Fibroblast of pulmonary artery (primary cell): ENCODE measurements around the gene GRIP2.

Experiments used
- DNase-seq: peaks from one replicate; pipeline ENCODE4 v3.0.0-alpha.2; 2010; ENCODE audit warnings: low read depth
- H3K4me3 ChIP-seq: replicated peaks from 2 replicates; pipeline ENCODE4 v1.5.1; 2011; ENCODE audit warnings: low read depth, mild to moderate bottlenecking, control low read depth, low read length, moderate library complexity
- CTCF ChIP-seq: IDR thresholded peaks from 2 replicates; pipeline ENCODE4 v1.5.1; 2011; ENCODE audit warnings: mild to moderate bottlenecking, control low read depth, low read length, inconsistent platforms; ENCODE audit errors: missing control alignments

GRIP2 gene

GRCh38 chr3:14553871-14554270 is 13.7 kb upstream of the GRIP2 start:
- no peak overlapping the region for H3K4me3 ChIP-seq
- no peak for DNase-seq
- TF ChIP-seq CTCF = no peak

- no peak for DNase-seq
- H3K4me3 ChIP-seq = no peak overlapping the region
- no peak for TF ChIP-seq CTCF
Observed at GRCh38 chr3:14552717-14553116, 12.6 kb upstream of the GRIP2 start.

- TF ChIP-seq CTCF = no peak
- no peak for DNase-seq
- H3K4me3 ChIP-seq = no peak overlapping the region
Observed at GRCh38 chr3:14552041-14552648, 12.0 kb upstream of the GRIP2 start.

- peak; percentile 18 for DNase-seq
- no peak overlapping the region for H3K4me3 ChIP-seq
- TF ChIP-seq CTCF = no peak
Observed at GRCh38 chr3:14550651-14551611, 10.8 kb upstream of the GRIP2 start.

- no peak for TF ChIP-seq CTCF
- no peak overlapping the region for H3K4me3 ChIP-seq
- DNase-seq = no peak
Observed at GRCh38 chr3:14550181-14550580, 10.0 kb upstream of the GRIP2 start.

GRCh38 chr3:14549256-14549919 is 9.2 kb upstream of the GRIP2 start:
- H3K4me3 ChIP-seq = no peak overlapping the region
- peak; percentile 11 for DNase-seq
- TF ChIP-seq CTCF = peak; percentile 32
